ENCODE results near the gene PCDH18.

DNA sequence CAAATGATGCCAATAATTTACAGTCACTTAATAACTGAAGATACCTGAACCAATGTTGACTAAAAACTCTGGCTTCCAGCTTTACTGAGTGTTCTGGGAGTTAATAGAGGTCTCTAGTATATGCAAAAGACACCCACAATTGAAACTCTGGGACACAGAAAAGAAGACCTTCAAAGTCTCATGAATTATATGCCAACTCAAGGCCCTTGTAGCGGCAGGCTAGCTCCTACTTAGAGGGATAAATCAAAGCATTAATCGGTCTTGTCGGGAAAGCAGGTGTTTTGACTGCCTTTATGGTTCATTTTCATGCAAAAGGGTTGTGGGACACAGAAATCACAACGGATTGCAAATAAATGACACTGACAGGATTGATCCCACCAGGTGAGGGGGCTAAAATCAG is 55.9 kb downstream of the PCDH18 start:
- TF ChIP-seq, protein P1, sequence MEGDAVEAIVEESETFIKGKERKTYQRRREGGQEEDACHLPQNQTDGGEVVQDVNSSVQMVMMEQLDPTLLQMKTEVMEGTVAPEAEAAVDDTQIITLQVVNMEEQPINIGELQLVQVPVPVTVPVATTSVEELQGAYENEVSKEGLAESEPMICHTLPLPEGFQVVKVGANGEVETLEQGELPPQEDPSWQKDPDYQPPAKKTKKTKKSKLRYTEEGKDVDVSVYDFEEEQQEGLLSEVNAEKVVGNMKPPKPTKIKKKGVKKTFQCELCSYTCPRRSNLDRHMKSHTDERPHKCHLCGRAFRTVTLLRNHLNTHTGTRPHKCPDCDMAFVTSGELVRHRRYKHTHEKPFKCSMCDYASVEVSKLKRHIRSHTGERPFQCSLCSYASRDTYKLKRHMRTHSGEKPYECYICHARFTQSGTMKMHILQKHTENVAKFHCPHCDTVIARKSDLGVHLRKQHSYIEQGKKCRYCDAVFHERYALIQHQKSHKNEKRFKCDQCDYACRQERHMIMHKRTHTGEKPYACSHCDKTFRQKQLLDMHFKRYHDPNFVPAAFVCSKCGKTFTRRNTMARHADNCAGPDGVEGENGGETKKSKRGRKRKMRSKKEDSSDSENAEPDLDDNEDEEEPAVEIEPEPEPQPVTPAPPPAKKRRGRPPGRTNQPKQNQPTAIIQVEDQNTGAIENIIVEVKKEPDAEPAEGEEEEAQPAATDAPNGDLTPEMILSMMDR (IDR thresholded peaks at IDR 0.05), result no peak
- no peak for TF ChIP-seq POLR2A (IDR thresholded peaks at IDR 0.05)
